Activated T-helper 9 cell treated with anti-CD3 and anti-CD28 coated beads, Interleukin-2, amount 50 U/mL, for 16 hours (primary cell): ENCODE measurements around the gene NCAM1.

Experiments
- DNase-seq: peaks from one replicate; pipeline ENCODE4 v3.0.0-alpha.2; 2020; ENCODE audit warnings: low read depth

NCAM1 gene

GRCh38 chr11:113174882-113175281, 213.7 kb downstream of the NCAM1 start:
- DNase-seq: no peak

DNA sequence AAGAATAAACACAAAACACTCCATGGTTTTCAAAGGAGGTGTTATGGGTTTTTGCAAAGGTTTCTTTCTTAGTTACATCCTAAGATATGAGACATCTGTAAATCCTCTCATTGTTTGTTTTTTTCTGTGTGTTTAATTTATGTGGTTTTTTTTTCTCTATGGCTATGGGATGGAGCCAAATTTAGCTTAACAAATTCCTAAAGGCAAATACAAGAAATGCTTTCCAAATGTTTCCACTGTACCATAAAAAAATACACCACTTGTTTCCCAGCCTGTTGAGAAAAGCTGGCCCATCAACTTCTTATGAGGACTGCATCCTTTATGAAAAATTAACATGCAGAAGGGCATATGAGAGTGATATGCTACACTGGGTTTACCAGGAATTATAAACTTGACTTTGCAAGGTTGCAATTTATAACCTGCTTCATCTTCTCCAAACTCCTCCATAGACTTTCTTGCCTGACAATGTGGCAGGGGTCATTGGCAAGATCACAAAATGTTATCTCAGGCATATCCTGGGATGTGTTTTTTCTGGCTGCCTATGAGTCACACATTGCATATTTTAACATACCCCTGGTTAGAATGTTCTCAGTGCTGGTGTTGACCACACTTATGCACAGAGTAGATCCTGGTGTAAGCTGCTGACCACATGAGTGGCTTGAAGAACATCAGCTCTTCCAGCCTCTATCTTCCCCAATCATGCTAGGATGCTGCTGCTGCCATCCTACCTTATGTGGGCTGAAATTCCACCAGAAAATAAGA, 215.6 kb downstream of the NCAM1 start:
- no peak for DNase-seq

DNA sequence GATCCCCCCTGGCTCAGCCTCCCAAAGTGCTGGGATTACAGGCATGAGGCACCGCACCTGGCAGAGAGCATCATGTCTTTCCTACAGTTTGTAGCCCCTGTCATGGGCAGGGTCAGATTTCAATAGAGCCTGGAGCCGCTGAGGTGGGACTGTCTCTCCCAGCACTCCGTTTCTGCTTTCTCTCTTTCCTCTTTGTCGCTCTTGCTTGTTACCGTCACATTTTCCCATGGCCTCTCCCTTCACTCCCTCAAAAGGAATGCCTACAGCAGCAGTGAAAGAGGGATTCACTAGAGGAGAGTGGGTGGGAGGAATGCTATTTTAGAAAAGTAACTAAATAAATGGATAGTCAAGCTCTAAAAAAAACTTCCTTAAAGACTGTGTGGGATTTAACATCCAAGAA, 216.5 kb downstream of the NCAM1 start:
- DNase-seq: no peak

GRCh38 chr11:113178381-113179070, 217.3 kb downstream of the NCAM1 start:
- DNase-seq: no peak

DNA sequence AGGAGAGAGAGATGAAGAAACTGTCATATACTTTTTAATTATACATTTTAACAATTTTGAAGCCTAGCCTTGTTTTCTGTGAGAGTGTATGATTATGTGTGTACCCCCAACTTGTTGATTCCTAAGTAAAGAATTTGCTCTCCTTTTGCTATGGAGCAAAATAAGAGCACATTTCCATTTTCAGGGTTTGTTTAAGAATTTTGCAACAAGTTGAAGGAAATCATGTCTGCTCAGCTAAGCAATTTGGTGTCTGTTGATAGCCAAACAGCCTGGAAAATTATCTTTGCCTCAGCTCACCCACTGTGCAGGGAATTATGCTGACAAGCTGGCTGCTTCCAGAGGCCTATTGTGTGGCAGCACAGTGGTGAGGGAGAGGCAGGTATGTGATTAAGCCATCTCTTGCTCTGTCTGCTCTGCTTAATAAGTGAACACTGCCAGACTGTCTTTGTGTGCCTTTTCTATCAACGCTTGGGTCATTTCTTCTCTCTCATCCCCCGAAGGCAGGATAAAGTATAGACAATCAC, 218.0 kb downstream of the NCAM1 start:
- no peak for DNase-seq

- DNase-seq: no peak
Measured at GRCh38 chr11:113181094-113181493, 219.9 kb downstream of the NCAM1 start.

- no peak for DNase-seq
Measured at GRCh38 chr11:113182288-113182687, 221.1 kb downstream of the NCAM1 start.

GRCh38 chr11:113184498-113184897, 223.3 kb downstream of the NCAM1 start:
- no peak for DNase-seq

GRCh38 chr11:113188371-113188834, 227.2 kb downstream of the NCAM1 start:
- DNase-seq: no peak

DNA sequence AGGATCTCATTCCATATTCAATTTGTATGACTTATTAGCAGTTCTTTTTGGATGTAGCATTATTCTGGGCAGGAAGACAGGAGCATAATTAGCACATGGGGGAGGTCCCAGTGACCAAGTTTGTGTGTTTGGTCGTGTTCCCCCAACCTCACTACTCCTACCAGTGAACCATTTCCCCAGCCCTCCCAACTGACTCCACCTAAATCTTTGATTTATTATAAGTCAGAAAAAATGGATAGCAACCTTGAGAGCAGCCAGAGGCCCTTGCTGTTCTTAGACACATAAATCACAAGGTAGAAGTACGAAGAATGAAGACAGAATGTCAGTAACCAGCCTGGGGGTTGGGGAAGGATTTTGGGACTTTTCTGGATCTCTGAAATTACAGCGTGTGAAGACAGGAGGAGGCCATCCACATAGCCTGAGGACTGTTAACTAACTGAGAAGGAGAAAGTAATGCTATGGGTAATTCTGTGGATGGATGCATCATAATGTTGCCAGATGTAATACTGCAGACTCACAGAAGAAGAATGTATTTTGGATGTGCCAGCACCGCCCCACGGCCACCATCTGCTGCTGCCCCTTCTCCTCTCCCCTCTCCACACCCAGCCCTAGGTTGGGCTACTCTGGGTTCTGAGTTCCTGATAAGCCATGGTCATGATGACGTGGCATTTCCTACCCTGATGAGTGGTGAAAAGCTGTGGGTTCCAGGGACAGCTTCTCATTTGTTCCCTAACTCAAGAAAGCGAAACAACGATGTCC, 228.9 kb downstream of the NCAM1 start:
- no peak for DNase-seq

DNA sequence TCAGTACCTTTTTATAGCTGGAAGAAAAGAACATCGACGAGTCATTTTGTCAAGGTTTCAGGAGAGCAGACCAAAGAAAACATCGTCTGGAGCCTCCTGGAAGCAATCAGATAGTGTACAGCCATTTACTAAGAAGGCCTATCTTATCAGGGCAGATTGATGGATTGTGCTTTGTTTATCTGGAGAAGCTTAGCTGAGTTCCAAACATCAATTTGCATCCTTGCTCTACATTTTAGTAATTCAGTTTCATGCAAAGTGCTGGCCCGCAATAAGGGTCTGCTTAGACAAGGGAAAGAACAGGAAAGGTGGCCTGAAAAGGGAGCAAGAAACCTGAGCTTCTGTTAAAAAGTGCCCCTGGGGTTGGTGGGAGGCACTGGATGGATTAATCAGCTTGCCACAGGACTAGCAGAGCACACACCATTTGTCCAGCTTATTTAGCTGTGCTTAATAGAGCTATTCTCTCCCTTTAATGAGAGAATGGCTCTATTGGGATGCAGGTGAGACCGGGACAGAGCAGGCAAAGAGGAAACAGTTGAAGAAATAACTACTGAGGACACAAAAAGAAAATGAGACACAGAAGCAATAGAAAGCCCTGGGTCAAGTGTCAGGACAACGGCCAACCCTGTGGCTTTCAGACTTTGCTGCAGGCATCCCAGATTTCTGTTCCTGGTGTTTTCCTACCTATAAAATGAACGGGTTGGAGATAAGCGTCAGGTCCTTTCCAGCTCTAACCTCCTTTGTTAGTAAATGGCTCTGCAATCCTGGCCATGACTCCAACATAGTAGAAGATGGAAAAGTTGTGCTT, 231.1 kb downstream of the NCAM1 start:
- no peak for DNase-seq

- no peak for DNase-seq
Measured at GRCh38 chr11:113193016-113193415, 231.8 kb downstream of the NCAM1 start.

DNA sequence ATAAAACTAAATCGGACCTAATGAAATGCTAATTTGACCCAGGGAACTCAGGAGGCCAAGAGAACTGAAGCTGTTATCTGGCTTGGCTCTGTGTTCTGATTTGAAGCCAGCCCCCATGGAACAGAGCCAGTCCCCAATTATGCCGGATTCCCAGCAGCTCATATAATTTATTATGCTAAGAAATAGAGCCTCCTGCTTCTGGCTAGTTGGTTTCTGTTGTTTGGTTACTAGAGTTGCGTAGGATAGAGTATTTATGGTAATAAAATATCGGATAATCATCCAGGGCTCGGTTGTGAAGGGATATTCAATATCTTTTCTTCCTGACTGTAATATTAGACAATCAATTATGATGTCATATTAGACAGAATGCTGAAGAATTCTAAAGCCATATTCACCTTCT, 232.7 kb downstream of the NCAM1 start:
- DNase-seq: no peak

GRCh38 chr11:113195728-113196127, 234.5 kb downstream of the NCAM1 start:
- DNase-seq: no peak

GRCh38 chr11:113197446-113197845, 236.2 kb downstream of the NCAM1 start:
- DNase-seq: no peak

- DNase-seq: no peak
Measured at GRCh38 chr11:113198972-113199661, 237.9 kb downstream of the NCAM1 start.

GRCh38 chr11:113199866-113200265, 238.6 kb downstream of the NCAM1 start:
- DNase-seq: no peak

DNA sequence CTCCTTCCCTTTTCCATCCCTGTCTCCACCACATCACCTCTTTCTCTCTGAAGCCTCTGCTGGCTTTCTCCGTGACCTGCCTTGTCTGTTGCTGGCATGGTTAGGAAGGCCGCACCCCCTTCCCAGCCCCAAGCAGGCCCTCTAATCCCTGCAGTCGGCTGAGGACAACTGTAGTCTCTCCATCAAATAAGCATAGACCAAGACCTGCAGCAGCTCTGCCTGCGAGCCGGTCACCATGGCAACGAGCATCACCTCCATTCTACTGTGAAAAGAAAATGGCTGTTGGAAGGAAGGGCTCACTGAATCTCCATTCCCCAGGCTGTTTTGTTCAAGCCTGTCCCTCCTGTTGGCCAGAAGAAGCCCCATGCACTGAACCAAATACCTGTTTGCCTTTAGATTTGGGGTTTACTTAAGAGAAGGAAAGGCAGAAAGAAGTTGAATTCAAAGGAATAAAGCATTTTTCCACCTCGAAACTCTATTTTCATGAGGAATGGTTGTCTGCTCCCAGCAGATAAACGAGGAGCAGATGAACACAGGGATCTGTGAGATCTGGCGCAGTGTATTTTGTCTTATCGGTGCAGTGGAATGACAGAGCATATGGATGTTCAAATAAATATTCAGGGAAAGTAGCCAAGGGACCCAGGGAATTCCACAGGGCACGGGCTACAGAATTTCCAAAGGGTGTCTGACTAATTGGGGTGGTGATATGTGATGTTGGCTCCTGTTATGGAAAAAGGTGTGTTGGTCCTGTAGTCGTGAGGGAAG, 240.0 kb downstream of the NCAM1 start:
- no peak for DNase-seq

- DNase-seq: no peak
Measured at GRCh38 chr11:113202431-113202830, 241.2 kb downstream of the NCAM1 start.

- DNase-seq: no peak
Measured at GRCh38 chr11:113203141-113203753, 242.0 kb downstream of the NCAM1 start.
